Trophoblast cell (in vitro differentiated cells and primary cell): ENCODE data around the gene CASTOR2.
A peak's percentile ranks its signal among the peaks of the same experiment; 100 is the strongest.
"Not testable (repeated sequence)": the region's sequence is repeated elsewhere in the genome, so short reads cannot be mapped to it uniquely, and the experiment has no call there.

Experiments
- DNase-seq, 2 donors: peaks; one replicate each; pipeline ENCODE4 v3.0.0-alpha.2; 2016
- H2AFZ ChIP-seq: 2 replicates; pipeline ENCODE4 v1.6.1; 2013; ENCODE audit warnings: low read length, moderate library complexity, mild to moderate bottlenecking; ENCODE audit not compliant: insufficient read depth, poor library complexity
- H2AK5ac ChIP-seq: 2 replicates; pipeline ENCODE4 v1.6.1; 2013; ENCODE audit warnings: mild to moderate bottlenecking, low read length
- H2BK120ac ChIP-seq: 2 replicates; pipeline ENCODE4 v1.6.1; 2013; ENCODE audit warnings: low read length, mild to moderate bottlenecking, moderate library complexity; ENCODE audit not compliant: insufficient read depth, poor library complexity
- H2BK12ac ChIP-seq: 2 replicates; pipeline ENCODE4 v1.6.1; 2013; ENCODE audit warnings: mild to moderate bottlenecking, low read length, moderate library complexity
- H2BK5ac ChIP-seq: 2 replicates; pipeline ENCODE4 v1.6.1; 2013; ENCODE audit warnings: low read length, low read depth, moderate library complexity, mild to moderate bottlenecking; ENCODE audit not compliant: poor library complexity
- H3K14ac ChIP-seq: 2 replicates; pipeline ENCODE4 v1.6.1; 2013; ENCODE audit warnings: mild to moderate bottlenecking, low read length
- H3K18ac ChIP-seq: 2 replicates; pipeline ENCODE4 v1.6.1; 2013; ENCODE audit warnings: mild to moderate bottlenecking, low read length
- H3K23ac ChIP-seq: 2 replicates; pipeline ENCODE4 v1.6.1; 2013; ENCODE audit warnings: low read length
- H3K27ac ChIP-seq: 2 replicates; pipeline ENCODE4 v1.5.1; 2013; ENCODE audit warnings: low read depth, mild to moderate bottlenecking, inconsistent platforms, low read length, moderate library complexity
- H3K27me3 ChIP-seq: 2 replicates; pipeline ENCODE4 v1.6.1; 2013; ENCODE audit warnings: inconsistent platforms, mild to moderate bottlenecking, low read length, moderate library complexity; ENCODE audit not compliant: insufficient read depth
- H3K36me3 ChIP-seq, 2 experiments: 1 replicate in 1 of 2; 2 replicates in 1 of 2; pipeline ENCODE4 v1.6.1; 2013; ENCODE audit warnings: low read length in 2 of 2, mild to moderate bottlenecking in 2 of 2, moderate library complexity in 1 of 2; ENCODE audit not compliant: insufficient read depth in 2 of 2, control insufficient read depth in 1 of 2
- H3K4ac ChIP-seq: 2 replicates; pipeline ENCODE4 v1.6.1; 2013; ENCODE audit warnings: low read depth, mild to moderate bottlenecking, low read length, moderate library complexity
- H3K4me1 ChIP-seq, 2 experiments: 1 replicate in 1 of 2; 2 replicates in 1 of 2; pipeline ENCODE4 v1.6.1; 2013; ENCODE audit warnings: low read length in 2 of 2, mild to moderate bottlenecking in 2 of 2, moderate library complexity in 1 of 2; ENCODE audit not compliant: insufficient read depth in 2 of 2, control insufficient read depth in 1 of 2
- H3K4me2 ChIP-seq: 2 replicates; pipeline ENCODE4 v1.6.1; 2013; ENCODE audit warnings: inconsistent platforms, mild to moderate bottlenecking, low read length, moderate library complexity
- H3K4me3 ChIP-seq: 2 replicates; pipeline ENCODE4 v1.5.1; 2013; ENCODE audit warnings: mild to moderate bottlenecking, low read depth, low read length, inconsistent platforms
- H3K79me1 ChIP-seq: one replicate; pipeline ENCODE4 v1.6.1; 2013; ENCODE audit warnings: low read length
- H3K79me2 ChIP-seq: 2 replicates; pipeline ENCODE4 v1.6.1; 2013; ENCODE audit warnings: low read length, mild to moderate bottlenecking; ENCODE audit not compliant: control insufficient read depth, insufficient read depth, poor library complexity
- H3K9ac ChIP-seq: 2 replicates; pipeline ENCODE4 v1.6.1; 2013; ENCODE audit warnings: mild to moderate bottlenecking, low read length
- H3K9me3 ChIP-seq: 2 replicates; pipeline ENCODE4 v1.6.1; 2013; ENCODE audit warnings: low read depth, mild to moderate bottlenecking, control low read depth, inconsistent platforms, low read length; ENCODE audit not compliant: insufficient read depth
- H4K12ac ChIP-seq: 2 replicates; pipeline ENCODE4 v1.6.1; 2013; ENCODE audit warnings: low read depth, mild to moderate bottlenecking, low read length, moderate library complexity
- H4K8ac ChIP-seq: 2 replicates; pipeline ENCODE4 v1.6.1; 2013; ENCODE audit warnings: low read depth, mild to moderate bottlenecking, low read length, moderate library complexity
- H4K91ac ChIP-seq: one replicate; pipeline ENCODE4 v1.6.1; 2013; ENCODE audit warnings: low read depth, mild to moderate bottlenecking, low read length, moderate library complexity
- WGBS: extraction: QIAGEN DNeasy Blood & Tissue Kit; methylation state at CpG from one replicate; pipeline ENCODE4 v1.1.7; 2013; ENCODE audit warnings: missing lambda C conversion rate; ENCODE audit not compliant: insufficient read length, insufficient coverage; ENCODE audit errors: extremely low coverage; 5-methylcytosine and 5-hydroxymethylcytosine counted together

The CASTOR2 gene

GRCh38 chr7:75066521-75066920 lies 102.0 kb downstream of the CASTOR2 start:
- Histone ChIP-seq H2BK5ac (no peak overlapping the region), H2AFZ (no peak overlapping the region), H3K14ac (no peak overlapping the region), H2BK120ac (no peak overlapping the region), H3K9me3 (peaks cover 3% of the 10 kb centered on the region), H3K4me3 (no peak overlapping the region), H3K79me2 (no peaks in the 10 kb centered on the region), H3K27me3 (no peaks in the 10 kb centered on the region), H2BK12ac (no peak overlapping the region), H3K4me2 (no peak overlapping the region), H3K4me1 (no peaks in the 10 kb centered on the region), H4K91ac (no peak overlapping the region), H4K12ac (peak overlapping the region; percentile 50), H3K23ac (no peak overlapping the region), H3K27ac (no peak overlapping the region), H3K4ac (no peak overlapping the region), H3K9ac (no peak overlapping the region), H3K79me1 (no peaks in the 10 kb centered on the region), H4K8ac (no peak overlapping the region), H2AK5ac (no peak overlapping the region), H3K18ac (peak overlapping the region; percentile 27), H3K36me3 (peaks cover 49 to 65% of the 10 kb centered on the region in 2 experiments)
- no peak for DNase-seq
- no CpG with 5 or more reads among the region's 9 CpGs for WGBS

GRCh38 chr7:75072981-75073283 lies 108.4 kb downstream of the CASTOR2 start:
- H2BK12ac ChIP-seq: peak overlapping the region; percentile 16
- H2BK5ac ChIP-seq: peak overlapping the region; percentile 62
- H3K79me1 ChIP-seq: peaks cover 9% of the 10 kb centered on the region
- H3K18ac ChIP-seq: peak overlapping the region; percentile 84
- H3K27me3 ChIP-seq: no peaks in the 10 kb centered on the region
- no peak overlapping the region for H3K23ac ChIP-seq
- peaks cover 0 to 3% of the 10 kb centered on the region in 2 experiments for H3K4me1 ChIP-seq
- H4K8ac ChIP-seq: peak overlapping the region; percentile 98
- peak overlapping the region; percentile 78 for H2AFZ ChIP-seq
- peak overlapping the region; percentile 98 for H4K12ac ChIP-seq
- no CpG with 5 or more reads among the region's 9 CpGs for WGBS
- peak overlapping the region; percentile 92 for H3K14ac ChIP-seq
- peak overlapping the region; percentile 93 for H4K91ac ChIP-seq
- peaks cover 8% of the 10 kb centered on the region for H3K79me2 ChIP-seq
- H3K9me3 ChIP-seq: peaks cover 2% of the 10 kb centered on the region
- DNase-seq: no peak
- H3K36me3 ChIP-seq: peaks cover 18% of the 10 kb centered on the region in 2 experiments
- H3K4me3 ChIP-seq: peak overlapping the region; percentile 93
- H3K4me2 ChIP-seq: peak overlapping the region; percentile 86
- peak overlapping the region; percentile 57 for H2AK5ac ChIP-seq
- peak overlapping the region; percentile 78 for H3K4ac ChIP-seq
- H2BK120ac ChIP-seq: peak overlapping the region; percentile 84
- H3K9ac ChIP-seq: peak overlapping the region; percentile 89
- peak overlapping the region; percentile 53 for H3K27ac ChIP-seq

- not testable (repeated sequence) for H3K4me1 ChIP-seq, H3K79me2 ChIP-seq, H3K27me3 ChIP-seq, DNase-seq, H2BK5ac ChIP-seq, H3K27ac ChIP-seq, H2AFZ ChIP-seq, H2AK5ac ChIP-seq, H3K14ac ChIP-seq, H4K8ac ChIP-seq, H4K91ac ChIP-seq, H3K18ac ChIP-seq, H3K9ac ChIP-seq, H3K4me2 ChIP-seq, H4K12ac ChIP-seq, H2BK12ac ChIP-seq, H3K4ac ChIP-seq, H3K79me1 ChIP-seq, H3K23ac ChIP-seq, H3K4me3 ChIP-seq, H3K9me3 ChIP-seq, H2BK120ac ChIP-seq, H3K36me3 ChIP-seq
- WGBS: no CpG with 5 or more reads among the region's 8 CpGs
Measured at GRCh38 chr7:75074262-75074641, 109.7 kb downstream of the CASTOR2 start.
